ENCODE measurements around the gene SLC26A6. TPM values are rescaled to one million over a fixed set of nuclear protein-coding genes. Genes with fewer than 3 reads are reported as not detected.

Gene SLC26A6
- total and polyA plus RNA-seq, 2 of the 13 experiments (the other 11 are each of a cell fraction or from before 2014, with no cell fraction given), result 40.7 to 184 TPM

DNA sequence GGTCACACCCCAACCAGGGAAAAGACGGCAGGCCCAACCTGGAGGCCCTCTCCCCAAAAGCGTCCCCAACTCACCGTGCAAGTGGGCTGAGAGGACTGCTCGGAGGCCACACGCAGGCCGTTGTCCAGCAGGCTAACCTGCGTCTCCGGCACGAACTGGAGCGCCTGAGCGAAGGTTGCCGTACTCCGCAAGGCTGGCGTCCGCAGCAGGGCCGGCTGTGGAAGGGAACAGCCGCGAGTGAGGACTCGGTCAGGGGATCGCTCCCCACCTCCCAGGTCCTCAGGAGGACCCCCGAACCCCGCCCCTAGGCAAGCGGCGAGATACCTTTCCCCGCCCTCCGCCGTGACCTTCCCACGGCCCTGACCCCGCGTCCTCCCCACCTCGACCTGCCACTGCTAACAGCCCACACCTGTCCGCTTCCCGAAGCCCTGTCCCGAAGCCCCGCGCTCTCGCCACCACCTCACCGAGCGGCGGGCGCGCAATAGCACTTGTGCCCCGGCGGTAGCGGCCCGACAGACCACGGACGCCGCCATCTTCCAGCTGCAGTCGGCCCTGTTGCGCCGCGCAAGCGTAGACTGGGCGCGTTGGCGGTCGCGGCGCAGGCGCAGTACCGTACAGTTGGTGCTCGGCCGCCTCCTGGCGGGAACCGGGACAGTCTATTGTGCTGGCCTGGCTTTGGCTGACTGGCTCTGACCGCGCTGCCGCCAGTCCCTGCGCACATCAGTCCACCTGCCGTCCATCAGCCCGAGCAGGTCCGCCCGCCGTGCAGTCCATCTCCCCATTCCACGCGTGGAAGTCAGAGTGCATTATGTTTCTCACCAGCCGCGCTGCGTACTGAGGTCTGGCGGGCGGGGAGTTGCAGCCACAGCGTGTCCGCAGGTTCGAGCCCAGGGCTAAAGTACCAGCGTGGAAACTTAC, 25.9 kb downstream of the SLC26A6 start, which contains the start of gene UQCRC1 (continued):
- TF ChIP-seq, protein P1, sequence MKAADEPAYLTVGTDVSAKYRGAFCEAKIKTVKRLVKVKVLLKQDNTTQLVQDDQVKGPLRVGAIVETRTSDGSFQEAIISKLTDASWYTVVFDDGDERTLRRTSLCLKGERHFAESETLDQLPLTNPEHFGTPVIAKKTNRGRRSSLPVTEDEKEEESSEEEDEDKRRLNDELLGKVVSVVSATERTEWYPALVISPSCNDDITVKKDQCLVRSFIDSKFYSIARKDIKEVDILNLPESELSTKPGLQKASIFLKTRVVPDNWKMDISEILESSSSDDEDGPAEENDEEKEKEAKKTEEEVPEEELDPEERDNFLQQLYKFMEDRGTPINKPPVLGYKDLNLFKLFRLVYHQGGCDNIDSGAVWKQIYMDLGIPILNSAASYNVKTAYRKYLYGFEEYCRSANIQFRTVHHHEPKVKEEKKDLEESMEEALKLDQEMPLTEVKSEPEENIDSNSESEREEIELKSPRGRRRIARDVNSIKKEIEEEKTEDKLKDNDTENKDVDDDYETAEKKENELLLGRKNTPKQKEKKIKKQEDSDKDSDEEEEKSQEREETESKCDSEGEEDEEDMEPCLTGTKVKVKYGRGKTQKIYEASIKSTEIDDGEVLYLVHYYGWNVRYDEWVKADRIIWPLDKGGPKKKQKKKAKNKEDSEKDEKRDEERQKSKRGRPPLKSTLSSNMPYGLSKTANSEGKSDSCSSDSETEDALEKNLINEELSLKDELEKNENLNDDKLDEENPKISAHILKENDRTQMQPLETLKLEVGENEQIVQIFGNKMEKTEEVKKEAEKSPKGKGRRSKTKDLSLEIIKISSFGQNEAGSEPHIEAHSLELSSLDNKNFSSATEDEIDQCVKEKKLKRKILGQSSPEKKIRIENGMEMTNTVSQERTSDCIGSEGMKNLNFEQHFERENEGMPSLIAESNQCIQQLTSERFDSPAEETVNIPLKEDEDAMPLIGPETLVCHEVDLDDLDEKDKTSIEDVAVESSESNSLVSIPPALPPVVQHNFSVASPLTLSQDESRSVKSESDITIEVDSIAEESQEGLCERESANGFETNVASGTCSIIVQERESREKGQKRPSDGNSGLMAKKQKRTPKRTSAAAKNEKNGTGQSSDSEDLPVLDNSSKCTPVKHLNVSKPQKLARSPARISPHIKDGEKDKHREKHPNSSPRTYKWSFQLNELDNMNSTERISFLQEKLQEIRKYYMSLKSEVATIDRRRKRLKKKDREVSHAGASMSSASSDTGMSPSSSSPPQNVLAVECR (CRISPR knock-in tag; IDR thresholded peaks at IDR 0.05; ENCODE audit: borderline replicate concordance), result peak; percentile 93
- TF ChIP-seq SATB2 (CRISPR knock-in tag; IDR thresholded peaks at IDR 0.05), result 0 out of 2 replicates have a peak, but pooled peaks have one; percentile 75
- TF ChIP-seq CBX2 (IDR thresholded peaks at IDR 0.05; ENCODE audit: low read depth, low read length), result no peak
- no peak for TF ChIP-seq CBX2 (CRISPR knock-in tag; IDR thresholded peaks at IDR 0.05; ENCODE audit: low read depth)
- TF ChIP-seq, protein P2, sequence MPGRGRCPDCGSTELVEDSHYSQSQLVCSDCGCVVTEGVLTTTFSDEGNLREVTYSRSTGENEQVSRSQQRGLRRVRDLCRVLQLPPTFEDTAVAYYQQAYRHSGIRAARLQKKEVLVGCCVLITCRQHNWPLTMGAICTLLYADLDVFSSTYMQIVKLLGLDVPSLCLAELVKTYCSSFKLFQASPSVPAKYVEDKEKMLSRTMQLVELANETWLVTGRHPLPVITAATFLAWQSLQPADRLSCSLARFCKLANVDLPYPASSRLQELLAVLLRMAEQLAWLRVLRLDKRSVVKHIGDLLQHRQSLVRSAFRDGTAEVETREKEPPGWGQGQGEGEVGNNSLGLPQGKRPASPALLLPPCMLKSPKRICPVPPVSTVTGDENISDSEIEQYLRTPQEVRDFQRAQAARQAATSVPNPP (CRISPR knock-in tag; IDR thresholded peaks at IDR 0.05), result peak; percentile 81; the same call in 1 of the 2 replicates
- TF ChIP-seq POLR2AphosphoS5 (IDR thresholded peaks at IDR 0.05; ENCODE audit: low read depth, low read length), result peak; percentile 88
- no peak for TF ChIP-seq BHLHE40 (IDR thresholded peaks at IDR 0.05; ENCODE audit: low read length)
- 0 out of 2 replicates have a peak, but pooled peaks have one; percentile 34 for TF ChIP-seq HNRNPL (IDR thresholded peaks at IDR 0.05; ENCODE audit: low read depth, low read length)
- no peak for TF ChIP-seq FOXM1 (CRISPR knock-in tag; IDR thresholded peaks at IDR 0.05)
- no peak; the same call in 1 of the 2 replicates for TF ChIP-seq KDM4B (CRISPR knock-in tag; IDR thresholded peaks at IDR 0.05)
- TF ChIP-seq RBM22 (optimal IDR thresholded peaks at IDR 0.05; ENCODE audit: low read length), result no peak
- 0 out of 2 replicates have a peak, but pooled peaks have one; percentile 51 for TF ChIP-seq KDM1A (CRISPR knock-in tag; IDR thresholded peaks at IDR 0.05)
- TF ChIP-seq, protein P3, sequence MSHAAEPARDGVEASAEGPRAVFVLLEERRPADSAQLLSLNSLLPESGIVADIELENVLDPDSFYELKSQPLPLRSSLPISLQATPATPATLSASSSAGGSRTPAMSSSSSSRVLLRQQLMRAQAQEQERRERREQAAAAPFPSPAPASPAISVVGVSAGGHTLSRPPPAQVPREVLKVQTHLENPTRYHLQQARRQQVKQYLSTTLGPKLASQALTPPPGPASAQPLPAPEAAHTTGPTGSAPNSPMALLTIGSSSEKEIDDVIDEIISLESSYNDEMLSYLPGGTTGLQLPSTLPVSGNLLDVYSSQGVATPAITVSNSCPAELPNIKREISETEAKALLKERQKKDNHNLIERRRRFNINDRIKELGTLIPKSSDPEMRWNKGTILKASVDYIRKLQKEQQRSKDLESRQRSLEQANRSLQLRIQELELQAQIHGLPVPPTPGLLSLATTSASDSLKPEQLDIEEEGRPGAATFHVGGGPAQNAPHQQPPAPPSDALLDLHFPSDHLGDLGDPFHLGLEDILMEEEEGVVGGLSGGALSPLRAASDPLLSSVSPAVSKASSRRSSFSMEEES (CRISPR knock-in tag; IDR thresholded peaks at IDR 0.05), result 0 out of 2 replicates have a peak, but pooled peaks have one; percentile 13
- TF ChIP-seq, protein P4, sequence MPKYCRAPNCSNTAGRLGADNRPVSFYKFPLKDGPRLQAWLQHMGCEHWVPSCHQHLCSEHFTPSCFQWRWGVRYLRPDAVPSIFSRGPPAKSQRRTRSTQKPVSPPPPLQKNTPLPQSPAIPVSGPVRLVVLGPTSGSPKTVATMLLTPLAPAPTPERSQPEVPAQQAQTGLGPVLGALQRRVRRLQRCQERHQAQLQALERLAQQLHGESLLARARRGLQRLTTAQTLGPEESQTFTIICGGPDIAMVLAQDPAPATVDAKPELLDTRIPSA (CRISPR knock-in tag; IDR thresholded peaks at IDR 0.05; ENCODE audit: borderline replicate concordance), result no peak
- no peak for TF ChIP-seq FLYWCH1 (CRISPR knock-in tag; IDR thresholded peaks at IDR 0.05)
- TF ChIP-seq, protein P5, sequence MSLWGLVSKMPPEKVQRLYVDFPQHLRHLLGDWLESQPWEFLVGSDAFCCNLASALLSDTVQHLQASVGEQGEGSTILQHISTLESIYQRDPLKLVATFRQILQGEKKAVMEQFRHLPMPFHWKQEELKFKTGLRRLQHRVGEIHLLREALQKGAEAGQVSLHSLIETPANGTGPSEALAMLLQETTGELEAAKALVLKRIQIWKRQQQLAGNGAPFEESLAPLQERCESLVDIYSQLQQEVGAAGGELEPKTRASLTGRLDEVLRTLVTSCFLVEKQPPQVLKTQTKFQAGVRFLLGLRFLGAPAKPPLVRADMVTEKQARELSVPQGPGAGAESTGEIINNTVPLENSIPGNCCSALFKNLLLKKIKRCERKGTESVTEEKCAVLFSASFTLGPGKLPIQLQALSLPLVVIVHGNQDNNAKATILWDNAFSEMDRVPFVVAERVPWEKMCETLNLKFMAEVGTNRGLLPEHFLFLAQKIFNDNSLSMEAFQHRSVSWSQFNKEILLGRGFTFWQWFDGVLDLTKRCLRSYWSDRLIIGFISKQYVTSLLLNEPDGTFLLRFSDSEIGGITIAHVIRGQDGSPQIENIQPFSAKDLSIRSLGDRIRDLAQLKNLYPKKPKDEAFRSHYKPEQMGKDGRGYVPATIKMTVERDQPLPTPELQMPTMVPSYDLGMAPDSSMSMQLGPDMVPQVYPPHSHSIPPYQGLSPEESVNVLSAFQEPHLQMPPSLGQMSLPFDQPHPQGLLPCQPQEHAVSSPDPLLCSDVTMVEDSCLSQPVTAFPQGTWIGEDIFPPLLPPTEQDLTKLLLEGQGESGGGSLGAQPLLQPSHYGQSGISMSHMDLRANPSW (CRISPR knock-in tag; IDR thresholded peaks at IDR 0.05; ENCODE audit: borderline replicate concordance), result peak; percentile 95; the same call in 1 of the 2 replicates
- peak; percentile 58; the same call in 1 of the 2 replicates for TF ChIP-seq ZFYVE20 (CRISPR knock-in tag; IDR thresholded peaks at IDR 0.05; ENCODE audit: borderline replicate concordance, low read depth)
- TF ChIP-seq ZNF121 (CRISPR knock-in tag; IDR thresholded peaks at IDR 0.05), result peak; percentile 8; the same call in 1 of the 2 replicates

Data from HepG2 (cell line).